Right lobe of liver (tissue), 4 donors: Measurements from ENCODE around the gene ADCY3.

Experiments
- POLR2A ChIP-seq: fragments of 450-650 bp; IDR thresholded peaks from one replicate; pipeline ENCODE4 v1.6.1; 2017; ENCODE audit warnings: antibody characterized with exemption, mild to moderate bottlenecking
- TF ChIP-seq, protein P1 (sequence below), 4 donors: fragments of 200-600 bp in 3 of 4; fragments of 450-650 bp in 1 of 4; IDR thresholded peaks; one replicate each; pipeline versions ENCODE4 v1.5.1 to v1.8.0; 2016 to 2022; ENCODE audit warnings: antibody characterized with exemption in 4 of 4, mild to moderate bottlenecking in 2 of 4
- donor health status: DM: no; HTN: no; CAD: no.
- donor health status: DM: no; HTN: no; CAD: no.
- donor health status: DM: no; HTN: yes; CAD: no.

- TF ChIP-seq, protein P1, sequence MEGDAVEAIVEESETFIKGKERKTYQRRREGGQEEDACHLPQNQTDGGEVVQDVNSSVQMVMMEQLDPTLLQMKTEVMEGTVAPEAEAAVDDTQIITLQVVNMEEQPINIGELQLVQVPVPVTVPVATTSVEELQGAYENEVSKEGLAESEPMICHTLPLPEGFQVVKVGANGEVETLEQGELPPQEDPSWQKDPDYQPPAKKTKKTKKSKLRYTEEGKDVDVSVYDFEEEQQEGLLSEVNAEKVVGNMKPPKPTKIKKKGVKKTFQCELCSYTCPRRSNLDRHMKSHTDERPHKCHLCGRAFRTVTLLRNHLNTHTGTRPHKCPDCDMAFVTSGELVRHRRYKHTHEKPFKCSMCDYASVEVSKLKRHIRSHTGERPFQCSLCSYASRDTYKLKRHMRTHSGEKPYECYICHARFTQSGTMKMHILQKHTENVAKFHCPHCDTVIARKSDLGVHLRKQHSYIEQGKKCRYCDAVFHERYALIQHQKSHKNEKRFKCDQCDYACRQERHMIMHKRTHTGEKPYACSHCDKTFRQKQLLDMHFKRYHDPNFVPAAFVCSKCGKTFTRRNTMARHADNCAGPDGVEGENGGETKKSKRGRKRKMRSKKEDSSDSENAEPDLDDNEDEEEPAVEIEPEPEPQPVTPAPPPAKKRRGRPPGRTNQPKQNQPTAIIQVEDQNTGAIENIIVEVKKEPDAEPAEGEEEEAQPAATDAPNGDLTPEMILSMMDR (IDR thresholded peaks at IDR 0.05), result no peak
- TF ChIP-seq POLR2A, result no peak
Observed at GRCh38 chr2:24930768-24931167, 10.7 kb upstream of the ADCY3 start.
